ENCODE measurements around the gene RDH14.

The RDH14 gene

DNA sequence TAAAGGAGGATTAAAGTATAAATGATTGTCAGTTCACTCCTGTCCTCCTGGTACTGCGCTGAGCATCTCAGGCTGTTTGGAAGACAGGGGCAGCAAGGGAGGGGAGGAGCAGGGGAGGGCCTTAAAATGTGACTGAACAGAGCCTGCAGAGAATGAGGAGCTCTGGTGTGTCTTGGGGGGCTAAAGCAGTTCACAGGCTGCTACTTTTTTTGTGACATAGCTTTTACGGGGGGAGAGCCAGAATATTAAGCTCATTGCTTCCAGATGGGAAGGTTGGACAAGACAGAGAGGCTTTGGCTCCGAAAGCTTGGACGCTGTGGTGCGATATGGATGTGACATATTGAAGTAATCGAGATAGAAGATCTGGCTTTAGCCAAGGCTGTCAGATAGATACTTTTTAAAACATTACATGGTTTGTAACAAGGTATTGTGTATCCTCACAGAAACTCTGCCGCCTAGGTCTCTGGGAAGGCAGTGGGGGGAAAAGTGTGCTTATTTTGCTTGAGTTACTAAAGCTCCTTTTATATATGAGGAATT lies 40.5 kb downstream of the RDH14 start:
- DNase-seq, result no peak

DNA sequence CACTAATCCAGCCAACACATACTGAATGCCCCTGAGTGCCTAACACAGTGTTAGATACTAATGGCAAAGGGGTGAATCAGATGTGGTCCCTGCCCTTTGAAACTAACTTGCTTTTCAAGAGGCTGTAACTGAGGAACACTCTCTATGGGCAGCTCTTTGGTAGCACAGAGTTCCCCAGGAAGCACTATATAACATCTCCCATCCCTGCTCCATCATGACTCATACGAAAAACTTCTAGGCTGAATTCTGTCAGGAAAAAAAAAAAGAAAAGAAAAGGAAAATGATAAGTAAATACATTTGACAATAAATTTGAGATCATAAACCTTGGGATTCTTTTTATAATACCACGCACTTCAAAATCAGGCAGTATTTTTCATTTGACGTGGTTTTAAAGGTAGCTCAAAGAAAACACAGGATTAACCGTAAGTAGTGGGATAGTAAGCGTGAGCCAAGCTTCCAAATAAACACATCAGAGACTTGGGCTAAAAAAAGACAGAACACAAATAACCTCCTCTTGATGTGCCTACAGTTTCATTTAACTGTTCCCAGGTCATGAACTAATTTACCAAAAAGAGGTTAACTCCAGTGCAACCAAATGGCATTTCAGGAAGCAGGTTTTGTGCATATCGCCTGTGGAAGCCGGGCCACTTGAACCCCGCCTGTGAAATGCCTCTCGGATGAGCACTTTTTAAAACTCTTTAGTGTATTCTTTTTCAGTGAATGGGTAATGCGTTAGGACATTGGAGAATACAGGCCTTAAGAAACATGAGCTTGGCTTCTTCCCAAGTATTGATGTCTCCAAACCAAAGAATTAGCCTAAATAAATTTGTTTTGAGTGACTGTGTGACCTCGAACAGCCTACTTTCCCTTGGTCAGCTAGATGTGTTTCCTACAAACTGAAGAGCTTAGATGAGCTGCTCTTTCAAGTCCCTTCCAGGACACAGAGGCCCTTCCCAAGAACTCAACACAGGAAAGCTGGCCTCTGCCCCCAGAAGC lies 42.0 kb downstream of the RDH14 start:
- no peak for DNase-seq

DNA sequence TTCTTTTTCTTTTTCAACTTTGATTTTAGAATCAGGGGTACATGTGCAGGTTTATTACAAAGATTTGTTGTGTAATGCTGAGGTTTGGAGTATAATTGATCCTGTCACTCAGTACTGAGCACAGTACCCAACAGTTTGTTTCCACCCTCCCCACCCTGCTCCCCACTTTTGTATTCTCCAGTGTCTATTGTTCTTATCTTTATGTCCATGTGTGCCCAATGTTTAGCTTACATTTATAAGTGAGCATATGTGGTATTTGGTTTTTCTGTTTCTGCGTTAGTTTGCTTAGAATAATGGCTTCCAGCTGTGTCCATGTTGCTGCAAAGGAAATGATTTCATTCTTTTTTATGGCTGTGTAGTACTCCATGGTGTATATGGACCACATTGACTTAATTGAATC lies 43.1 kb downstream of the RDH14 start:
- no peak for DNase-seq

DNA sequence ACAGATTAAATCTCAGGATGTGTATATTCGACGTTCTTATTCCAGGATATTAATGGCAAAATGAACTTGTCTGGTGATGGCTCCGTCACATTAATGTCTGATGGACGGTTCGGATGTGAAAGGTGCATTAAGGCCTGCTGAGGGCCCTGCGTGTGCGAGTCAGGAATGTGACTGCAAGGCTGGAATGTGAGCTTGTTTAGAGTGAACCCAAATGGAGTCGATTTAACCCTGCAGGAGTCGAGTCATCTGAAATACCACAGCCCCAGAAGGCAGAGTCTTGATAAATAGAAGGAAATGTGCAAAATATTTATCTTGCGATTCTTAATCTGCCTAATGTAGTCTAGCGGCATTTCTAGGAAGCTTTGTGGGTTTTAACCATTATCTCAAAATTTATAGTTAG lies 44.3 kb downstream of the RDH14 start:
- DNase-seq, result no peak

DNA sequence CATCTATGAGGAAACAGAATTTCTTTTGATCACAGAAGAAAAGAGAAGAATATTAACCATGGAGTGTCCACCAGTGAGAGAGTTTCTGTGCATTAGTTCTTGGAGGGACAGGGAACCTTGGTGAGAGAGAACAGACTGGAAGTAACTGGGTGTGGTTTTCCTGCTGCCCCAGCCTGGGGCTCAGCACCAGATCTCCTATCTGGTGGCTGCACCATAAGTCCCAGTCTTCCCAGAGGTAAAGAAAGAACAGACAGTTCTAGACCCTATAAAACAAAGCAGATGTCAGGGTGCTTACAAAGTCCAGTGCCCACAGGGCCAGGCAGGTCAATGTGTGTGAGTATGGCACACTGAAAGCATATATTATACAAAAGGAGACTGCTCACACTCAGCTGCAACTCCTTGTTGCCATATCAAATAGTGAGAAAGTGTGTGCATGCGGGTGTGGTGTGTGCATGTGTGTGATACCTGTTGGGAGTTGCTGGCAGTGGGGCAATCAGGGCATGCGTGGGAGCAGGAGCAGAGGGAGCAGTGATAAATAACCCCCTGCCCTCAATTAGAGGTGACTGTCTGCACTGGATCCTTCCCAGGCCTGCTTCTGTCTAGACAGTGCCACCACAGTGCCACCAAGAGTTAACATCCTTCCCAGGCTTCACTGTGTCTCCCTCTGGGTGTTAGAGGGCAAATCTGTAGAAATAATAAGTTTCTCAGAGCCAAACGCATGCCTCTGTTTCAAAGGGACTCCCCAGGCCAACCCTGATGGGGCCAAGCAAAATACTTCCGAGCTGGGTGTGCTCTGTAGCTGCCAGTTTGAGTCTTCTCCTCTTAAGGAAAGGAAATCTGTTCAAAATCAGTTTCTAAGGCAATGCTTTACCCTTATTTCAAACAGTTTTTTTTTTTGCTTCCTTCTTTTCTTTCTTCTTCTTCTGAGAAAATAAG lies 45.7 kb downstream of the RDH14 start:
- DNase-seq, result no peak

DNA sequence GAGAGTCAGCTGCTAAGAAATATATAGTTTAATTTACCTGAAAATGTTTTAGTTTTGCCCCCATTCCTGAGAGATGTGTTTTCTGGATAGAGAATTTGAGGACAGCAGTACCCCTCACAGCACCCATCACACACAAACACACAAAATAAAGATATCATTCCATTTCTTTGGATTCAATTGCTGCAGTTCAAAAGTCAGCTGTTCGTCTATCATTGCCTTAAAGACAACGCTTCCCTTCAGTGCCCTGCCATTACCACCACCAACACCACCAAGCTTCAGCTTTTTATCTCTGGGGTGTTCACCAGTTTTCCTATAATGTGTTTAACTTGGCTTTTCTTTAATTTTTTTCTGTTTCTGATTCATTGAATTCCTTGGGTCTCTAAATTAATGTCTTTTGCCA lies 49.7 kb downstream of the RDH14 start:
- no peak for DNase-seq

DNA sequence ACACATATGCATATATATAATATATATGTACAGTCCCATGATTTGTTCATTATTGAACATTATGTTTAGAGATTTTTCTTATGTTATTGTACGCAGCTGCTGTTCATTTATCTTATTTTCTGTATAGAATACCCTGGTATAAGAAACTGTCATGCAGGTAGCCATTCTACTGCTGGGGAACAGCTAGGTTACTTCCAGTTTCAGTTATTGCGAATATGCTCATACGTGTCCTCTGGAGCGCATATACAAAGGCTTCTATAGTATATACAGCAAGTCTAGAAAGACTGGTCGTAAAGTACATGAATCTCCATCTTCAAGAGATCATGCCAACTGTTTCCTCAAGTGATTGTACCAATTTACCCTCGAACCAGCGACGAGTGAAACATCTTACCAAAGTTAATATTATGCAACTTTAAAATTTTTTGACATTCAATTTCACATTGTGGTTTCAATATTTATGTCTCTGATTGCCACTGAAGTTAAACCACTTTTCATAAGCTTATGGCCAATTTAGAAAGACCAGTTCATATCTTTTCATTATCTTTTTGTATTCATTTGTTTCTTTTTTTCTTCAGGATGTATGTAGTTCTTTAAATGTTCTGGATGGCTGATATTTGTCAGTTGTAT lies 53.5 kb downstream of the RDH14 start:
- no peak for DNase-seq

DNA sequence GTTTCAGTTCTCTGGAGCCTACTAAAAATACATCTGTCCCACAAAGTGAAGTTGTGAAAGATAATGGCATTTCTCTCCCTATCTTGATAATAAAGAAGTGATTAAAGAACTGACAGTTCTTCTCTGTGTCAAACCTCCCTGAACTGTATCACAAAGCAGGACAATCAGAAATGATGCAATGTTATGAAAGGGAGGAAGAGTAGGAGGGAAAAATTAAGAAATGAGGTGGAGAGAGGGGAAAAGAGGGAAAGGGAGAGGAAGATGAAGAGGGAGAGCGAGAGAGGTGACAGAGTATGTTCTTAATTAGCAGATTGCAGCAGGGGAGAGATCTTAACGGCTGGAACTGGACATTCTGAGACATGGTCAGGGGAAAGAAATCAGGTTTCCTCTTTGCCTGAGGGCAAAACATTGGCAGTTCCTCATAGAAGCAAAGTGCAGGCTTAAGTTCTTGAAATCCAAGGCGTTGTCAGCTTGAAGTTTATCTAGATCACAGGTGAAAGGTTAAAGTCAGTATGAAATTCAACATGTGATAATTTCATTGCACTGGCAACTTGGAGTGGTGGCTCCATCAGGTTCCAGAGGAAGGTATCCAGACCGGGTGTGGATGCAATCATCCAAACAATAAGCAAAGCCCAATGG lies 54.6 kb downstream of the RDH14 start:
- no peak for DNase-seq

All from stimulated activated naive CD4-positive, alpha-beta T cell (primary cell).